HEK293 (cell line): ENCODE data around the gene COL6A1.
A peak's percentile ranks its signal among the peaks of the same experiment; 100 is the strongest.

ENCODE experiments used
- CTCF ChIA-PET: fragments of 350-600 bp; formaldehyde crosslinking; extraction: SDS; loops from one replicate; lab custom pipeline; 2021; ENCODE audit warnings: antibody characterized with exemption; lab: Yijun Ruan, JAX
- POLR2A ChIA-PET: fragments of 300-600 bp; formaldehyde crosslinking; extraction: SDS; loops from one replicate; lab custom pipeline; 2020; ENCODE audit warnings: antibody characterized with exemption, inconsistent platforms; lab: Yijun Ruan, JAX
- H3K27ac ChIP-seq: fragments of 200-500 bp; sonication (Bioruptor generic); 2 replicates; pipeline ENCODE4 v1.5.1; 2014; ENCODE audit warnings: low read depth, low read length, control low read depth, inconsistent platforms; ENCODE audit errors: extremely low read depth
- H3K36me3 ChIP-seq, 2 experiments: fragments of 200-500 bp in 1 of 2; sonication (Bioruptor generic) in 1 of 2; 1 replicate in 1 of 2; 2 replicates in 1 of 2; pipeline ENCODE4 v1.5.1; 2014 to 2017; ENCODE audit warnings: inconsistent platforms in 2 of 2, low read length in 2 of 2; ENCODE audit not compliant: control insufficient read depth in 2 of 2, insufficient read depth in 1 of 2
- H3K4me1 ChIP-seq: fragments of 200-500 bp; sonication (Bioruptor generic); 2 replicates; pipeline ENCODE4 v1.5.1; 2014; ENCODE audit warnings: mild to moderate bottlenecking, low read length, inconsistent platforms; ENCODE audit not compliant: control insufficient read depth, insufficient read depth
- H3K4me3 ChIP-seq: 2 replicates; pipeline ENCODE4 v1.5.1; 2011; ENCODE audit warnings: low read depth, mild to moderate bottlenecking, control low read depth, low read length, moderate library complexity
- H3K9me3 ChIP-seq: fragments of 200-500 bp; sonication (Bioruptor generic); 2 replicates; pipeline ENCODE4 v1.5.1; 2014; ENCODE audit warnings: low read depth, low read length, inconsistent platforms; ENCODE audit not compliant: control insufficient read depth, insufficient read depth
- EGR2 ChIP-seq: fragments of 450-650 bp; formaldehyde crosslinking; IDR thresholded peaks from 2 replicates; pipeline ENCODE4 v1.5.1; 2016; ENCODE audit warnings: low read depth, missing biosample characterization, missing genetic modification characterization
- GLIS1 ChIP-seq: fragments of 450-650 bp; formaldehyde crosslinking; IDR thresholded peaks from 2 replicates; pipeline ENCODE4 v1.5.1; 2016; ENCODE audit warnings: missing biosample characterization, missing genetic modification characterization
- GLIS2 ChIP-seq: fragments of 450-650 bp; formaldehyde crosslinking; IDR thresholded peaks from 2 replicates; pipeline ENCODE4 v1.5.1; 2016; ENCODE audit warnings: missing biosample characterization, missing genetic modification characterization
- SCRT1 ChIP-seq: fragments of 450-650 bp; formaldehyde crosslinking; IDR thresholded peaks from 2 replicates; pipeline ENCODE4 v1.5.1; 2016; ENCODE audit warnings: missing biosample characterization, missing genetic modification characterization, borderline replicate concordance
- ZBTB6 ChIP-seq: fragments of 450-650 bp; formaldehyde crosslinking; IDR thresholded peaks from 2 replicates; pipeline ENCODE4 v1.5.1; 2017; ENCODE audit warnings: missing biosample characterization, missing genetic modification characterization
- ZFHX2 ChIP-seq: fragments of 450-650 bp; formaldehyde crosslinking; conservative IDR thresholded peaks from 2 replicates; pipeline ENCODE4 v1.5.1; 2016; ENCODE audit warnings: missing biosample characterization, missing genetic modification characterization
- ZFP41 ChIP-seq: fragments of 450-650 bp; formaldehyde crosslinking; IDR thresholded peaks from 2 replicates; pipeline ENCODE4 v1.5.1; 2016; ENCODE audit warnings: missing biosample characterization, missing genetic modification characterization, borderline replicate concordance
- ZNF112 ChIP-seq: fragments of 450-650 bp; formaldehyde crosslinking; IDR thresholded peaks from 2 replicates; pipeline ENCODE4 v1.5.0; 2017; ENCODE audit warnings: missing biosample characterization, missing genetic modification characterization
- ZNF223 ChIP-seq: fragments of 450-650 bp; formaldehyde crosslinking; IDR thresholded peaks from 2 replicates; pipeline ENCODE4 v1.5.1; 2016; ENCODE audit warnings: missing biosample characterization, missing genetic modification characterization
- ZNF26 ChIP-seq: fragments of 450-650 bp; formaldehyde crosslinking; IDR thresholded peaks from 2 replicates; pipeline ENCODE4 v1.5.1; 2016; ENCODE audit warnings: missing biosample characterization, missing genetic modification characterization
- ZSCAN5A ChIP-seq: fragments of 450-650 bp; formaldehyde crosslinking; IDR thresholded peaks from 2 replicates; pipeline ENCODE4 v1.5.1; 2016; ENCODE audit warnings: missing biosample characterization, missing genetic modification characterization

Gene COL6A1

GRCh38 chr21:45990741-45991605 lies 9.4 kb downstream of the COL6A1 start:
- Histone ChIP-seq H3K36me3 (peaks cover 0 to 73% of the 10 kb centered on the region in 2 experiments; a peak in 1 of 3 replicates), H3K9me3 (no peaks in the 10 kb centered on the region), H3K27ac (no peak overlapping the region), H3K4me3 (no peak overlapping the region), H3K4me1 (no peaks in the 10 kb centered on the region)
- CTCF ChIA-PET = no interaction called here
- POLR2A ChIA-PET = no interaction called here
- TF ChIP-seq EGR2 (tag by site-specific recombination) = 0 out of 2 replicates have a peak, but pooled peaks have one; percentile 6
- no peak for TF ChIP-seq ZNF223 (tag by site-specific recombination)
- TF ChIP-seq ZNF112 (tag by site-specific recombination) = no peak
- no peak for TF ChIP-seq SCRT1 (tag by site-specific recombination)

GRCh38 chr21:45991606-45992300 lies 10.2 kb downstream of the COL6A1 start:
- Histone ChIP-seq H3K36me3 (peaks cover 0 to 70% of the 10 kb centered on the region in 2 experiments; a peak in 1 of 3 replicates), H3K4me3 (no peak overlapping the region), H3K27ac (no peak overlapping the region), H3K4me1 (no peaks in the 10 kb centered on the region), H3K9me3 (no peaks in the 10 kb centered on the region)
- no peak for TF ChIP-seq ZBTB6 (tag by site-specific recombination)
- peak; percentile 46; the same call in 1 of the 2 replicates for TF ChIP-seq GLIS1 (tag by site-specific recombination)
- peak; percentile 13; the same call in 1 of the 2 replicates for TF ChIP-seq GLIS2 (tag by site-specific recombination)
- TF ChIP-seq ZSCAN5A = no peak
- POLR2A ChIA-PET = no interaction called here
- CTCF ChIA-PET = no interaction called here

GRCh38 chr21:45992301-45993209 lies 11.0 kb downstream of the COL6A1 start:
- Histone ChIP-seq H3K4me1 (no peaks in the 10 kb centered on the region), H3K36me3 (peaks cover 0 to 63% of the 10 kb centered on the region in 2 experiments; a peak in 1 of 3 replicates), H3K27ac (no peak overlapping the region), H3K4me3 (no peak overlapping the region), H3K9me3 (no peaks in the 10 kb centered on the region)
- CTCF ChIA-PET = no interaction called here
- POLR2A ChIA-PET = interaction anchor here (1.0 kb wide), 1 partner anchor 12 kb away, joined by 4 read pairs; no protein-coding TSS in a partner anchor
- 0 out of 2 replicates have a peak, but pooled peaks have one; percentile 13 for TF ChIP-seq ZFHX2
- peak; percentile 42; the same call in 1 of the 2 replicates for TF ChIP-seq EGR2 (tag by site-specific recombination)
- no peak for TF ChIP-seq ZFP41 (tag by site-specific recombination)
- no peak for TF ChIP-seq ZNF26
